Measurements from ENCODE around the gene SMCHD1.
"Not testable (repeated sequence)": the region's sequence is repeated elsewhere in the genome, so short reads cannot be mapped to it uniquely, and the experiment has no call there.

Gene SMCHD1

GRCh38 chr18:2818281-2818680, 162.8 kb downstream of the SMCHD1 start:
- no peak for DNase-seq (ENCODE audit: low read depth)

- no peak for DNase-seq (ENCODE audit: low read depth)
These were observed 166.2 kb downstream of the SMCHD1 start for GRCh38 chr18:2821695-2822094.

DNA sequence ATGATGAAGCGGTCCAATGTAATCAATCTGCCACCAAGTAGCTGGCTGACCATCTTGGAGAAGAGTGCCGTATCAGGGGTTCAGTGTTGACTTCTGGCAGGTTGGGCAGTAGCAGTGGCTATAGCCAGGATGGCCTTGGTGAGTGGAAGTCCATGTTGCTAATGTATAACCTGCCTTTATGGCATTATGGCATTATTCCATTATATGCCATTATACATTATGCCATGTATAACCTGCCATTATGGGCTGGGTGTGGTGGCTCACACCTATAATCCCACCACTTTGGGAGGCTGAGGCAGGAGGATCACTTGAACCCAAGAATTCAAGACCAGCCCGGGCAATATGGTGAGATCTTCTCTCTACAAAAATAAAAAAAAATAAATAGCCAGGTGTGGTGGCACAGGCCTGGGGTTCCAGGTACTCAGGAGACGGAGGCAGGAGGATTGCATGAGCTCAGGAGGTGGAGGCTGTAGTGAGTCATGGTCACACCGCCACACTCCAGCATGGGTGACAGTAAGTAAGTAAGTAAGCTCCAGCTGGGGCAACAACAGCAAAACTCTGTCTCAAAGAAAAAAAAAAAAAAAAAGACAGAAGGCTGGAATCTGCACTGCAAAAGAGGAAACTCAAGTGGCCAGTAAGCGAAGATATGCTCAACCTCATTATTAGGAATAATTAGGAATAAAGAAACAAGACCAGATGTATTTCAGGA, 166.8 kb downstream of the SMCHD1 start:
- DNase-seq (ENCODE audit: low read depth) = no peak

GRCh38 chr18:2823202-2823601, 167.7 kb downstream of the SMCHD1 start:
- no peak for DNase-seq (ENCODE audit: low read depth)

DNA sequence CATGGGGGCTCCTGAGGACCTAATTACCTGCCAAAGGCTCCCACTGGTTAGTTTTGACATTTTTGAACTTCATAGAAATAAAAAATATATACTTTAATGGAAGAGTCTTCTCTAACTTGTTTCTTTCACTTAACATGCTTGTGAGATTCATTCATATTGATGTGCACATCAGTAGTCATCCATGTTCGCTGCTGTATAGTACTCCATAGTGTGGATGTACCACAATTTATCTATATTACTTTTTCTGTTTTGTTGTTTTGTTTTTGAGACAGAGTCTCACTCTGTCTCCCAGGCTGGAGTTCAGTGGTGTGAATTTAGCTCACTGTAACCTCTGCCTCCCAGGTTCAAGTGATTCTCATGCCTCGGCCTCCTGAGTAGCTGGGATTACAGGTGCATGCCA, 168.4 kb downstream of the SMCHD1 start:
- no peak for DNase-seq (ENCODE audit: low read depth)

DNA sequence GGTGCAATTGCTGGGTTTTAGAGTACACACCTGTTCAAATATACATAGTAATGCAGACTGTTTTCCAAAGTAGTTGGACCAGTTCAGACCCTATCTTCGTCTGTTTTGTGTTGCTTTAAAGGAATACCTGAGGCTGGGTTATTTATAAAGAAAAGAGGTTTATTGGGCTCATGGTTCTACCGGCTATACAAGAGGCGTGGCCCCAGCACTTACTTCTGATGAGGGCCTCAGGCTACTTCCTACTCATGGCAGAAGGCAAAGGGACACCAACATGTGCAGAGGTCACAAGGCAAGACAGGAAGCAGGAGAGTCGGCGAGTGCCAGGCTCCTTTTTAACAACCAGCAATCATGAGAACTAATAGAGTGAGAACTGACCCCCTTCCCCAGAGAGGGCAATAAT, 169.3 kb downstream of the SMCHD1 start:
- DNase-seq (ENCODE audit: low read depth) = no peak

GRCh38 chr18:2825613-2826175, 170.2 kb downstream of the SMCHD1 start:
- DNase-seq (ENCODE audit: low read depth) = no peak

- no peak for DNase-seq (ENCODE audit: low read depth)
These were observed 171.1 kb downstream of the SMCHD1 start for GRCh38 chr18:2826581-2826980.

GRCh38 chr18:2827061-2827460, 171.5 kb downstream of the SMCHD1 start:
- no peak for DNase-seq (ENCODE audit: low read depth)

DNA sequence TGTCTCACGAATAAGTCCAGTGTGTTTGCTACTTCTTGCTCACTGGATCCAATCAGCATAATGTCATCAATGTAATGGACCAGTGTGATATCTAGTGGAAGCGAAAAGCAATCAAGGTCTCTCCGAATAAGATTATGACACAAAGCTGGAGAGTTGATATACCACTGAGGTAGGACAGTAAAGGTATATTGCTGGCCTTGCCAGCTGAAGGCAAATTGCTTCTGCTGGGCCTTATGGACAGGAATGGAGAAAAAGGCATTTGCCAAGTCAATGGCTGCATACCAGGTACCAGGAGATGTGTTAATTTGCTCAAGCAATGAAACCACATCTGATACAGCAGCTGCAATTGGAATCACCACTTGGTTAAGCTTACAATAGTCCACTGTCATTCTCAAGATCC, 180.6 kb downstream of the SMCHD1 start:
- DNase-seq (ENCODE audit: low read depth) = not testable (repeated sequence)

GRCh38 chr18:2837290-2837689, 181.8 kb downstream of the SMCHD1 start:
- DNase-seq (ENCODE audit: low read depth) = not testable (repeated sequence)

DNA sequence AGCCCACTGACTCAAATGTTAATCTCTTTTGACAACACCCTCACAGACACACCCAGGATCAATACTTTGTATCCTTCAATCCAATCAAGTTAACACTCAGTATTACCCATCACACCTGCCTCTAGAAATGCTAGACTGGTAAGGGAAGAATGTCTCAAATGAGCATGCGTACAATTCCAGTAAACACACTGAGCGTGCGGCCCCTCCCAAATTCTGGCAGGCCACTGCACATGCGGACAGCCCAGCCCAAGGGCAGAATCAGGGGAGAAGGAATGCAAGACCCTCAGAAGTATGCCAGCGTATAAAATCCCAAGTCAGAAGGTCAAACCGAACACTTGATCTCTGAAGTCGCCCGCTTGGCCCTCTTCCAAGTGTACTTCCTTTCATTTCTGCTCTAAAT, 183.7 kb downstream of the SMCHD1 start:
- DNase-seq (ENCODE audit: low read depth) = no peak

- no peak for DNase-seq (ENCODE audit: low read depth)
These were observed 185.0 kb downstream of the SMCHD1 start for GRCh38 chr18:2840521-2840920.

- DNase-seq (ENCODE audit: low read depth) = no peak
These were observed 187.6 kb downstream of the SMCHD1 start for GRCh38 chr18:2843146-2843545.

DNA sequence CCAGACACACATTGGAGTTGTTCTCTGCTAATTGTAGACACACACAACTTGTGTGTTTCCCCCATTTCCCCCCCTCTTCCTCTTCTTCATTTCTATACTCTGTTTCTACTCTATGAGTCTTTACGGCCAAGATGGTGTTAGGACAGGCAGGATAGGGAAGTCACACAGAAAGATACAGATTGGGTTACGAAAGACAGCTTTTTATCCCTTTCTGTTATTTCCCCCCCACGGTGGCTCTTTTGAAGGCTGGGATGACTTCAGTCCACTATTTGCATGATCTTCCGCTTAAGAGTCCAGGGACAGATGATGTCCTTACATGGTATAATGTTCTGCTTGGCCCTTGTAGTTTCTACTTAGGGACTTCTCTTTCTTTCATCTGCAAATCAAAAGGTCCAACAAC, 189.6 kb downstream of the SMCHD1 start:
- DNase-seq (ENCODE audit: low read depth) = no peak

- DNase-seq (ENCODE audit: low read depth) = no peak
These were observed 191.2 kb downstream of the SMCHD1 start, which contains the start of gene EMILIN2 for GRCh38 chr18:2846636-2847316. Gene EMILIN2, plus strand, starts transcription at chr18:2847006. Its CDS starts 183 bp downstream, at chr18:2847189.

- DNase-seq (ENCODE audit: low read depth) = no peak
These were observed 192.1 kb downstream of the SMCHD1 start for GRCh38 chr18:2847317-2848246.

- DNase-seq (ENCODE audit: low read depth) = no peak
These were observed 193.0 kb downstream of the SMCHD1 start for GRCh38 chr18:2848247-2849246.

DNA sequence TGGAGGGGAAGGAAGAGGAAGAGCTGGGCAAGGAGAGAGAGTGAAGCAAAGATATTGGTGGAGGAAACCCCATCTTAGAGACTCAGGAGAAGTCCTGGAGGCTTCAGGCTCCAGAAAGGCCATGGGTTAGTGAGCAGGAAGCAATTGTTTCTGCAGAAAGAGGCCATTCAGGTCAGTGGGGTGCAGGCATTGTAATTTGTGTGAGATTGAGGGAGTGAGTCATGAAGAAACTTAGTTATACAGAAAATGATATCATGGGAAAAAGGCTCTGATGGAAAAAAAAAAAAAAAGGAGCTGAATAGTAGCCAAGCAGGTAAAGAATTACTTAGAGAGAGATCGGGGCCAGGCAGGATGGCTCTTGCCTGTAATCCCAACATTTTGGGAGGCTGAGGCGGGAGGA, 195.3 kb downstream of the SMCHD1 start:
- no peak for DNase-seq (ENCODE audit: low read depth)

DNA sequence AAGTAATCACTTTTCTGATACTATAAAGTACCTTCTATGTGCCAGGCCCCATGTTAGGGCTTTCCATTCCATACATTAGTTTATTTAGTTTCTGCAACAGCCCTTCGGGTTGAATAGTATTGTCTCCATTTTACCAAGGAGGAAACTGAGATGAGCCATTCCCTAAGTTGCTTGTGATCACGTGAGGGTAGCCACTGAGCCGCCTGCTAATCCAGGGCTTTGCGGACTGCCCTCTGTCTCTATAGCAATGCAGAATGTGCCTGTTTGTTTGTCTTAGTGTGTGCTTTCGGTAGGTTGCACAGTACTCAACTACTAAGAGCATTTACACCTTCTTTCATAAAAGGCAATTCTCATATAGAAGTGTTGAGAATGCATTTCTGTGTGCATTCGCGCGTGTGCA, 196.2 kb downstream of the SMCHD1 start:
- no peak for DNase-seq (ENCODE audit: low read depth)

GRCh38 chr18:2852460-2852859, 196.9 kb downstream of the SMCHD1 start:
- DNase-seq (ENCODE audit: low read depth) = not testable (repeated sequence)

Measured in activated T-cell treated with anti-CD3 and anti-CD28 coated beads for 24 hours (primary cell).